ENCODE results near the gene CDT1.

The CDT1 gene

GRCh38 chr16:88806491-88807111, 3.0 kb downstream of the CDT1 start:
- DNase-seq, result no peak

DNA sequence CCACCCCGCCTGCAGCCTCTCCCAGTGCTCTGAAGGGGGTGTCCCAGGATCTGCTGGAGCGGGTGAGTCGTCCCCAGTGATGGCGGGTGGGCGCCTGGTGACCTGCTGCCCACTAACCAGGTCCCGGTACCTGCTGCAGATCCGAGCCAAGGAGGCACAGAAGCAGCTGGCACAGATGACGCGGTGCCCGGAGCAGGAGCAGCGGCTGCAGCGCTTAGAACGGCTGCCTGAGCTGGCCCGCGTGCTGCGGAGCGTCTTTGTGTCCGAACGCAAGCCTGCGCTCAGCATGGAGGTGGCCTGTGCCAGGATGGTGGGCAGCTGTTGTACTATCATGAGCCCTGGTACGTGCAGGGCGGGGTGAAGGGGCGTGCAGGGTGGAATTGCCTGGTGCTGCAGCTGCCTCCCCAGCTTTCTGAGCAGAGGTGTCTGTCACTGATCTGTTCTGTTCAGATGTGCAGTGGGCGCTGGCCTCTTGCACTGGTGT, 3.6 kb downstream of the CDT1 start:
- no peak for DNase-seq

- DNase-seq, result no peak
These were observed 4.3 kb downstream of the CDT1 start for GRCh38 chr16:88807626-88808453.

DNA sequence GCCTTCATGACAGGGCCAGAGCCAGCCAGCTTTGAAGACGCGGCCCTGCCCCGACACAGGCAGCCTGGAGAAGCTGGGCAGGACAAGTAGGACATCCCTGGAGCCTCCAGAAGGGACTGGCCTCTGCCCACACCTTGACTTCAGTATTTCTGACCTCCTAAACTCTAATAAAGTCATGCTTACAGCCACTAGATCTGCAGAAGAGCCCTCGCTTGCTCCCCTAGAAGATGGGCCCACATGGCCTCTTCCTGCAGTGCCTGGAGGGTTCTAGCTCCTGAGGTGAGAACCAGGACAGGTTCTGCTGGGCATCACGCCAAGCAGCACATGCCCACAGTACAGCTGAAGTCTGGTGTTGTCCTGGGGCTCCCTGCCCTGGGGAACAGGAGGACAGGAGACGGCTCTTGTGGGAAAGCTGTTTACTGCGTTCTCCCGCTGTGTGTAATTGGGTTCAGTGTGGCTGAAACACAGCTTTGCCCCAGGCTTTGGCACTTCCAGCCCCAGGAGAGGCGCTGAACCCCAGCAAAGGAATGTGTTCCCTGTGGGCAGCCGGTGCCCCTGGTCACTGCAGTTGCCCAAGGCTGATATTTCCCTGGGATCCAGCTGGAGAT, 5.6 kb downstream of the CDT1 start:
- DNase-seq, result no peak

GRCh38 chr16:88809676-88810165, 6.1 kb downstream of the CDT1 start:
- DNase-seq, result no peak

DNA sequence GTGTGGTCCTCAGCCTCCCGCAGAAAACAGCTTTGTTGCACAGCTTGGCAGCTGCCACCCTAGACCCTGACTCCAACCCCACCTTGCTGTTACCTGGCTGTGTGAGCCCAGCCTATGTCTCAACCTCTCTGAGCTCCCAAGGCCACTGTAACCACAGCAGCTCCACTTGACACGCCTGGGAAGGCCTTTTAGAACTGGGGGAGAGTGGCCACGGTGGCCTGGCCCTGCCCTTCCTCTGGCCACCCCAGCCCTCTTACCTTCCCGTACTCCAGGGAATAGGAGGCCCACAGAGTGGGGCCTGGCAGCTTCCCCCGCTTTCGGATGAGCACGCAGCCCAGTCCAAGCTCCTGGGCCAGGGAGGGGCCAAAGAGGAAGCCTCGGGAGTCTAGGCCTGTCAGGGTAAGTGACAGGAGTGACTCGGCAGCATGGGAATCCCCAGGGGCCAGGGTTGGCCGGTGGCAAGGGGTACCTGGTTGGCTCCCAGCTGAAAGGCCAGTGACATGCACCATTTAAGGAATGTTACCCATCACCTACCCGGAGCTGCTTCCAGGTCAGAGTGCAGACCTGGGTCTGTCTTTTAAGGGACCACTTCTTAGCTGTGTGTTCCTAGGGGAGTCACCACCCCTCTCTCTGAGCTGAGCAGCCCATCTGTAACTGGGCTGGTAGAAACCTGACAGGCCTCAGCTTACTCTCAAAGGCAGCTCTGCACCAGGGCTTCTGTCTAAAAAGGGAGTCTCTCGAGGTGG, 6.8 kb downstream of the CDT1 start:
- DNase-seq, result no peak

- peak; percentile 79 for DNase-seq
These were observed 7.6 kb downstream of the CDT1 start for GRCh38 chr16:88810912-88811768.

DNA sequence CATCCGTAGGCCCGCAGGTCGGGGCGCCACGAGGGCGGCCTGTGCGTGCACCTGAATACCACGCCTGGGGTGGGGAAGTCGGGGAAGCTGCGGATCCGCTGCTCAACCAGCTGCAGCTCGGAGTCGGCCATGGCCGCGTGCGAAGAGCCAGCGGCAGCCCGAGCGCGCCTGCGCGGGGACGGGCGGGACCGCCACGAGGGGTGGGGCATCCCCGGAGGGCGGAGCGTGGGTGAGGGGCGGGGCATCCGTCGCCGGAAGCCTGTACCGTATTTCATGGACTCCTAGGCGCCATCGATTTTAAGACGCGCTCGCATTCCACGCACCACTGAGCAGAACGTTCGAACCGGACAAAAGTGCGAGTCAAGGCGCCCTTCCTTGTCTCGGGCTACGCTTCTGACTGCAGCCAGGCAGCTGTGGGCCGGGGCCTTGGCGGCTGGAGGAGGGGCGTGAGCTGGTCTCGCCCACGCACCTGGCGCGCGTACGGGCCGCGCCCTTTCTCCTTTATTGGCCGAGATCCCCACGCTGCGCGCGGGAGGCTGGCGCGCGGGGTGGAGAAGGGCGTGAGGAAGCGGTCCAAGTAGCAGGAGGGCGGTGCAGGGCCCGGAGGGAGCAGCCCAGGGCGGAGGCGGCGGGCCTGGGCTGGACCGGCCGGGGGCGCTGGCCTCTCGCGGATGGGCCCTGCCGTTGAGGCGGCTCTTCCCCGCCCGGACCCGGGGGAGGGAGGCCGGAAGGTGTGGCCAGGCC, 8.4 kb downstream of the CDT1 start, which contains the start of gene APRT:
Gene APRT, minus strand, starts transcription at position 160 of the 744 bp plus-strand sequence. Its CDS starts 29 bp downstream, at position 131.
- peak; percentile 85 for DNase-seq

- DNase-seq, result no peak
These were observed 9.1 kb downstream of the CDT1 start for GRCh38 chr16:88812513-88813268.

- DNase-seq, result no peak
These were observed 9.9 kb downstream of the CDT1 start for GRCh38 chr16:88813269-88814143.

- no peak for DNase-seq
These were observed 10.5 kb downstream of the CDT1 start for GRCh38 chr16:88814144-88814502.

GRCh38 chr16:88815227-88815626, 11.6 kb downstream of the CDT1 start:
- DNase-seq, result no peak

DNA sequence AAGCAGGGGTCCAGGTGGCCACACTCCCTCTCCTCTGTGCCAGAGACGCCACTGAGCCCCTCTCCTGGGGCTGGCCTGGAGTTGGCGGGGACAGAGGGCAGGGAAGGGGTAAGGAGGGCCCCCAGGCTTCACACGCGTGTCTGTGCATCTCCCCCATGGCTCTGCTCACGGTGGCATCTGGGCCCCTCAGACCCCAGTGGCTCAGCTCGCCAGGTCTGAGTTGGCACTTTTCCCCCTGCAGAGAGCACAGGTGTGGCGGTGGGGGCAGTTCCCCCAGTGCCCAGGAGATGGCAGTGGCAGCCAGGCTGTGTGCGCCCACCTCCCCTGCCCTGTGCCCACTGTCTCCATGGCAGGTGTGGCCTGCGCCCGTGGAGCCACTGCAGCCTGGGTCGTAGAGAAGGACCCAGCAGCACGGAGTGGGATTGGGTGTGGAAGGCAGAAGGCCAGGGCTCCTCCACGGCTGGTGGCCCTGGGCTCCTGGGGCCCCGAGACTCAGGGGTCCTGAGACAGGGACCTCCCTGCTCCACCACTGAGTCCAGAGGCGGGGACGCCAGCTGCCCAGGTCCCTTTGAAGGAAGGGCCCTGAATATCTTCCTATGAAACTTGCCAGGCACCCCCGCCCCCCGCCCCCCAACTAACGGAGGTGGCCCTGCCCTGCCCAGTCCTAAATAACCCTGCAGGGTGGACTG, 12.5 kb downstream of the CDT1 start:
- DNase-seq, result peak; percentile 13

GRCh38 chr16:88816736-88817535, 13.3 kb downstream of the CDT1 start:
- no peak for DNase-seq

GRCh38 chr16:88817785-88818574, 14.4 kb downstream of the CDT1 start:
- no peak for DNase-seq

DNA sequence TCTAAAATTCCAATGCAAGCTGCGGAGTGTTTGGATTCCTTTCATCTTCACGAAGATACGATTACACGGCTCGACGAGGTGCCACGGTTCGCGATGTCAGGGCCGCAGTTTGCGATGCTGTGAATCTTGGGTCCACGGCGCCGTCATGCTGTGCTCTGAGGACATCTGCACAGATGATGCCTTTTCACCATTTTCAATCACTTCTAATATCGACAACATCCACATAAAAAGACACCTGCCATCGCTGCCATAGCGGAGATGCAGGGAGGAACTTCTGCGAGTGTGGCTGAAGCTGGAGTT, 14.9 kb downstream of the CDT1 start:
- DNase-seq, result no peak

DNA sequence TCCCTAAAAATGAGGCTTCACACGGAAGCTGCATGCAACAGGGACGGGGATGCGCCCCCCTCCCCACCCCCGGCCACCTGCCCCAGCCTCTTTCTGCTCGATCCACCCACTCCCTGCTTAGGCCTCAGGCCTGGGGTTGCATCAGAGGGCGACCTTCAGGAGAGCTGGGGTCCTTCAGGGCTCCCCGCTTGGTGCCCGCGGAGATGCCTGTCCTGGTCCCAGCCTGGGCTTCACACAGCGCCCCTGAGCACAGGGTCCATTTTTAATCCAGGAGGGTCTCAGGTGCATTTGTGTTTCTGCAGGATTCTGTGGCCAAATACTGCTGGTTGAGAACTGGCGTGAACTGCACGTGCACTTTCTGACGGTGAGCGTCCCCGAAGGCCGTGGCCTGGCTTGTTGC, 15.5 kb downstream of the CDT1 start:
- DNase-seq, result no peak
